NB4 (cell line): ENCODE results near the gene ASGR1.

ENCODE experiments used
- CTCF ChIP-seq: IDR thresholded peaks from one replicate; pipeline ENCODE4 v1.5.1; 2012; ENCODE audit warnings: low read depth, low read length
- MYC ChIP-seq: IDR thresholded peaks from 2 replicates; pipeline ENCODE4 v1.6.1; 2011; ENCODE audit warnings: low read depth, low read length
- POLR2A ChIP-seq: IDR thresholded peaks from 2 replicates; pipeline ENCODE4 v1.6.1; 2011; ENCODE audit warnings: mild to moderate bottlenecking; ENCODE audit not compliant: insufficient read length; ENCODE audit errors: extremely low read depth

GRCh38 chr17:7156342-7156940 is 22.7 kb downstream of the ASGR1 start:
- TF ChIP-seq POLR2A (no peak), CTCF (no peak), MYC (no peak)
